Activated CD4-positive, alpha-beta memory T cell treated with anti-CD3 and anti-CD28 coated beads for 36 hours (primary cell): ENCODE data around the gene FRRS1. TPM values are rescaled to one million over a fixed set of nuclear protein-coding genes. Genes with fewer than 3 reads are reported as not detected.
"Not testable (repeated sequence)": the region's sequence is repeated elsewhere in the genome, so short reads cannot be mapped to it uniquely, and the experiment has no call there.

Experiments used
- CTCF ChIA-PET: fragments of 350-600 bp; sonication (Branson Sonifier 250); formaldehyde crosslinking; loops from one replicate; lab custom pipeline; 2021; ENCODE audit warnings: antibody characterized with exemption, inconsistent platforms; lab: Charles Lee
- POLR2A ChIA-PET: fragments of 350-600 bp; sonication (Branson Sonifier 250); formaldehyde crosslinking; loops from one replicate; lab custom pipeline; 2021; ENCODE audit warnings: antibody characterized with exemption; lab: Charles Lee
- DNase-seq: peaks from one replicate; pipeline ENCODE4 v3.0.0-alpha.2; 2020
- H3K27ac Mint-ChIP-seq: one replicate; pipeline ENCODE4 v1.8.0; 2021; ENCODE audit warnings: mixed read lengths
- H3K27me3 Mint-ChIP-seq: one replicate; pipeline ENCODE4 v1.8.0; 2021; ENCODE audit warnings: mixed read lengths
- H3K36me3 Mint-ChIP-seq: one replicate; pipeline ENCODE4 v1.8.0; 2021; ENCODE audit warnings: mixed read lengths
- H3K4me1 Mint-ChIP-seq: one replicate; pipeline ENCODE4 v1.8.0; 2021; ENCODE audit warnings: low read depth, mixed read lengths
- H3K4me3 Mint-ChIP-seq: one replicate; pipeline ENCODE4 v1.8.0; 2021; ENCODE audit warnings: mild to moderate bottlenecking, mixed read lengths
- H3K9me3 Mint-ChIP-seq: one replicate; pipeline ENCODE4 v1.8.0; 2021; ENCODE audit warnings: mixed read lengths
- intact Hi-C: fragments of 100-400 bp; cut with micrococcal nuclease; formaldehyde crosslinking; loops from one replicate; pipeline ENCODE4 v1.15.1; 2023
- total RNA-seq, 2 experiments: library from RNA; stranded (reverse); gene quantifications; one replicate each; pipeline ENCODE4 v1.2.3, GENCODE V29; 2021

FRRS1 gene, protein sequence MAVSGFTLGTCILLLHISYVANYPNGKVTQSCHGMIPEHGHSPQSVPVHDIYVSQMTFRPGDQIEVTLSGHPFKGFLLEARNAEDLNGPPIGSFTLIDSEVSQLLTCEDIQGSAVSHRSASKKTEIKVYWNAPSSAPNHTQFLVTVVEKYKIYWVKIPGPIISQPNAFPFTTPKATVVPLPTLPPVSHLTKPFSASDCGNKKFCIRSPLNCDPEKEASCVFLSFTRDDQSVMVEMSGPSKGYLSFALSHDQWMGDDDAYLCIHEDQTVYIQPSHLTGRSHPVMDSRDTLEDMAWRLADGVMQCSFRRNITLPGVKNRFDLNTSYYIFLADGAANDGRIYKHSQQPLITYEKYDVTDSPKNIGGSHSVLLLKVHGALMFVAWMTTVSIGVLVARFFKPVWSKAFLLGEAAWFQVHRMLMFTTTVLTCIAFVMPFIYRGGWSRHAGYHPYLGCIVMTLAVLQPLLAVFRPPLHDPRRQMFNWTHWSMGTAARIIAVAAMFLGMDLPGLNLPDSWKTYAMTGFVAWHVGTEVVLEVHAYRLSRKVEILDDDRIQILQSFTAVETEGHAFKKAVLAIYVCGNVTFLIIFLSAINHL
- under 1 TPM; 0.64 to 0.77 TPM for total RNA-seq

DNA sequence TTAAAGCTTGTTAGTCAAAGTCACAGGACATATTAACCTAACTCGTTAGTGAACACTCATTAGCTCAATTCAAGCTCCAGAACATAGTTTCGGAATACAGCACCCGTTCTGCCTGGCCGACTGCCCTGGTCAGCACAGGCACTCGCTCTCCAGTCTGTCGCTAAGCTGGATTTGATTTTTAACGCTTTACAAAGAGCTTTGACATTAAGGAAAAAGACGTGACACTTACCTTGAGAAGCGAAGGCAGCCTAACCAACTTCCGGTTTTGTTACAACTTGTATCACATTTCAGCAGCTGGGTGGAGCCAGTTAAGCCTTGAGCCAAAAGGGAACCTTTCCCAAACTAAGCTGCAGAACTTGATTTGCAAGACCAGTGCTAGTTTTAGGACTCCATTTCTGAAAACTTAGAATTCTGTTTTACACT lies at the start of gene FRRS1:
TSS of gene FRRS1 (minus strand) at position 258 of the 423 bp plus-strand sequence. CDS start 17,867 bp downstream, outside the sequence.
- intact Hi-C loops = no loop called here
- H3K4me1 Mint-ChIP-seq = peaks cover 6% of the 10 kb centered on the region
- peak within 1 kb of the TSS; percentile 83 for H3K4me3 Mint-ChIP-seq
- peak; percentile 42 for DNase-seq
- peaks cover 4% of the 10 kb centered on the region for H3K27me3 Mint-ChIP-seq
- no peaks in the 10 kb centered on the region for H3K36me3 Mint-ChIP-seq
- ChIA-PET POLR2A (interaction anchor here (0.7 kb wide), 1 partner anchor 45 kb away, joined by 3 read pairs; no protein-coding TSS in a partner anchor), CTCF (interaction anchor here (0.8 to 1.2 kb wide), 5 partner anchors 14 to 1102 kb away, joined by 3 to 4 read pairs (median 4); no protein-coding TSS in a partner anchor)
- H3K27ac Mint-ChIP-seq = no peak within 1 kb of the TSS
- H3K9me3 Mint-ChIP-seq = no peaks in the 10 kb centered on the region

DNA sequence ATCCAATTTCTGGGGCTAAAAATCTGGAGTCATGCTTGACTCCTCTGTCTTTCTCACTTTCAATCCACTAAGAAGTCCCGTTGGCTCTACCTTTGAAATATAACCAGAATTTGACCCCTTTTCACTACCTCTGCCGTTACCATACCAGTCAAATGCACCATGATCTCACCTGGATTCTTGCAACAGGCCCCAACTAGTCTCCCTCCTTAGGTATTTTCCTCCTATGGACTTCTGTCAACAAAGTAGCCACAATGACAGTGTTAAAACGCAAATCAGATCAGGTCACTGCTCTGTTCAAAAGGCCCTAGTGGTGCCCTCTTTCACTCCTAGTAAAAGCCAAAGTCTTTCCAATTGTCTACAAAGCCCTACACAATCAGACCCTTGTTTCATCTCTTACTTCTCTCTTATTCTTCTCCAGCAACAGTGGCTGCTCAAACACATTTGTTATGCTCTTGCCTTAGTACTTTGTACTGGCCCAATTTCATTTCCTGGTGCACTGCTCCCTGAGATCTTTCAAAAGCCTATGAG lies 48.0 kb upstream of the FRRS1 start:
- POLR2A ChIA-PET = no interaction called here
- Mint-ChIP-seq H3K9me3 (no peaks in the 10 kb centered on the region), H3K27ac (no peak overlapping the region), H3K27me3 (peaks cover 8% of the 10 kb centered on the region), H3K4me1 (peaks cover 5% of the 10 kb centered on the region), H3K4me3 (no peak overlapping the region), H3K36me3 (no peaks in the 10 kb centered on the region)
- no peak for DNase-seq
- intact Hi-C loops = no loop called here
- CTCF ChIA-PET = interaction anchor here (2.5 kb wide), 1 partner anchor 1054 kb away, joined by 6 read pairs; no protein-coding TSS in a partner anchor

DNA sequence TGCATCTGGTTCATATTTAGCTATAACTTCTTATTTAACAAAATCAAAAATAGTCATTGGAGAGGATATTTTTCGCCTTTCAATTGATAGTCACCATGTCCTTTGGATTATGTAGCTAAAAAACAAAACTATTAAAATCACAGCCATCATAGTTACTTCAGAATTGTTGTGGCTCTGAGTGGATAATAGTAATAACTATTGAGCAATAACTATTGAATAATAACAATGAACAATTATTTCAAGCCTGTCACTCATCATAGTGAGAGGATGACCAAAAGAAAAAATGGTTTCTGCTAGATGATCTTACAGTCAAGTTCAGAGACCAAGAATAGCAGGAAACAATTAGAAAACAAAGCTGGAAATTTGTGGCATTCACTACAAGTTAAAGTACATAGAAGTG lies 45.3 kb upstream of the FRRS1 start:
- POLR2A ChIA-PET = no interaction called here

DNA sequence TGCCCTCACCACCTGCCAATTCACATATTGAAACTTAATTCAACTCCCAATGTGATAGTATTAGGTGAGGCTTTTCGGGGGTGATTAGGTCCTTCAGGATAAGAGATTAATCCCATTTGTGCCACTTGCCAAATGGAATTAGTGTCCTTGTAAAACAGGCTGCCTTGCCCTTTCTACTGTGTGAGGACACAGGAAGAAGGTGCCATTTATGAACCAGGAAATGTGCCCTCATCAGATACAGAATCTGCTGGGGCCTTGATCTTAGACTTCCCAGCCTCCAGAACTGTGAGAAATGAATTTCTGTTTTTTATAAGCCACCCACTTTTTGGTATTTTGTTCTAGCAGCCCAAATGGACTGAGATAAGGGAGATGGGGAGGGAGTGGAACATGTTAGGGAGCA lies 44.6 kb upstream of the FRRS1 start:
- POLR2A ChIA-PET = no interaction called here
- intact Hi-C loops = no loop called here
- Mint-ChIP-seq H3K4me3 (no peak overlapping the region), H3K36me3 (no peaks in the 10 kb centered on the region), H3K4me1 (peaks cover 14% of the 10 kb centered on the region), H3K9me3 (no peaks in the 10 kb centered on the region), H3K27ac (no peak overlapping the region), H3K27me3 (peaks cover 10% of the 10 kb centered on the region)
- CTCF ChIA-PET = interaction anchor here (0.8 to 1.7 kb wide), 2 partner anchors 645 to 648 kb away, joined by 3 to 4 read pairs; no protein-coding TSS in a partner anchor
- DNase-seq = no peak

More for the DNA sequence above, 45.3 kb upstream of the FRRS1 start:
- Mint-ChIP-seq H3K4me1 (peaks cover 14% of the 10 kb centered on the region), H3K36me3 (no peaks in the 10 kb centered on the region), H3K27me3 (peaks cover 8% of the 10 kb centered on the region), H3K4me3 (no peak overlapping the region), H3K9me3 (no peaks in the 10 kb centered on the region), H3K27ac (no peak overlapping the region)
- no peak for DNase-seq
- CTCF ChIA-PET = interaction anchor here (0.8 to 2.5 kb wide), 3 partner anchors 645 to 1057 kb away, joined by 3 to 6 read pairs (median 4); no protein-coding TSS in a partner anchor
- intact Hi-C loops = no loop called here

DNA sequence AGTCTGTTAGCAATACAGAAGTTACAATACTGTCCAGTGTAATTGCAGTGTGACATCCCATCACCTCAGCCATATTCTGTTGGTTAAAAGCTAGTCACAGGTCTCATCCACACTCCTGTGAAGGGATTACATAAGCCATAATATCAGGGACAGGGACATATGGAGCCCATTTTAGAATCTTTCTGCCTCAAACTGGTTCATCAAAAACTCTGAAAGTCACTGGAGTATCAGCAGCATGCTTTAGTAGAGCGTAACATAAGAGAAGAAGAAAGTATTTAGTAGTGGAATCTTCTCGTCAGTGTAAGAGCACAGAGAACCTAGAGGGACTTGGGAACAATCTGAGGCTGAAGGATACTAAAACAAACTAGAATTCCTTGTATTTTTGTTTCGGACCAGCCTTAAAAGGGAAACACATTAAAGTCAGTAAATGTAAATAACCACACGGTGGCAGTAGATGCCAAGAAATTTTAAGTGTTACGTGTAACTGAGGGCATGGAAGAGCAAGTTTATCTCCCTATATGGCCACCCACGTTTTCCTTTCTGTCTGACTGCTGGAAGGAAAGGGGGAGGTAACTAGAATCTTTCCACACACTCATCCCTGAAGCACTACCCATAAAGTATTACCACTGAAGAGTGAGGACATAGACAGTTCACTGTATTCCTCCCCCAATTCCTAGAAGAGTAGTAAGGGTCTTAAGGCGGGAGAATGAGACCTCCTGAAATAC lies 42.1 kb upstream of the FRRS1 start:
- intact Hi-C loops = loop anchor here (1.0 to 5.0 kb wide), 9 partner anchors 42 to 1058 kb away; partner anchors contain the start of genes AGL and TRMT13
- H3K27ac Mint-ChIP-seq = no peak overlapping the region
- no peaks in the 10 kb centered on the region for H3K36me3 Mint-ChIP-seq
- ChIA-PET POLR2A (no interaction called here), CTCF (interaction anchor here (1.0 to 1.8 kb wide), 2 partner anchors 652 to 1060 kb away, joined by 3 to 8 read pairs; no protein-coding TSS in a partner anchor)
- H3K9me3 Mint-ChIP-seq = no peaks in the 10 kb centered on the region
- H3K4me3 Mint-ChIP-seq = peak overlapping the region; percentile 43
- peaks cover 14% of the 10 kb centered on the region for H3K27me3 Mint-ChIP-seq
- DNase-seq = peak; percentile 22
- peaks cover 14% of the 10 kb centered on the region for H3K4me1 Mint-ChIP-seq

DNA sequence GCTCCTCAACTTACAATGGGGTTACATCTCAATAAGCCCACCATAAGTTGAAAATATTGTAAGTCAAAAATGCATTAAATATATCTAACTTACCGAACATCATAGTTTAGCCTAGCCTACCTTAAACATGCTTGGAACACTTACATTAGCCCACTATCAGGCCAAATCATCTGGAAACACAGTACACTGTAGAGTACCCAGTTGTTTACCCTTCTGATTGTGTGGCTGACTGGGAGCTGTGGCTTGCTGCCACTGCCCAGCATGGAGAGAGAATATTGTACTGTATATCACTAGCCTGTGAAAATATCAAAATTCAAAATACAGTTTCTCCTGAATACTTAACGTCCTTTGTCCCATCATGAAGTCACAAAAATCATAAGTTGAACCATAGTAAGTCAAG lies 40.4 kb upstream of the FRRS1 start:
- ChIA-PET CTCF (interaction anchor here (0.5 to 1.8 kb wide), 7 partner anchors 40 to 1916 kb away, joined by 3 to 8 read pairs (median 3); partner anchors contain the start of genes FRRS1 and RTCA), POLR2A (interaction anchor here (1.0 kb wide), 1 partner anchor 9 kb away, joined by 3 read pairs; no protein-coding TSS in a partner anchor)
- Mint-ChIP-seq H3K27me3 (peaks cover 6% of the 10 kb centered on the region), H3K4me3 (no peak overlapping the region), H3K27ac (no peak overlapping the region), H3K9me3 (no peaks in the 10 kb centered on the region), H3K4me1 (peaks cover 14% of the 10 kb centered on the region), H3K36me3 (no peaks in the 10 kb centered on the region)
- no peak for DNase-seq
- intact Hi-C loops = loop anchor here (5.0 kb wide), 2 partner anchors 165 to 735 kb away; no protein-coding TSS in a partner anchor

DNA sequence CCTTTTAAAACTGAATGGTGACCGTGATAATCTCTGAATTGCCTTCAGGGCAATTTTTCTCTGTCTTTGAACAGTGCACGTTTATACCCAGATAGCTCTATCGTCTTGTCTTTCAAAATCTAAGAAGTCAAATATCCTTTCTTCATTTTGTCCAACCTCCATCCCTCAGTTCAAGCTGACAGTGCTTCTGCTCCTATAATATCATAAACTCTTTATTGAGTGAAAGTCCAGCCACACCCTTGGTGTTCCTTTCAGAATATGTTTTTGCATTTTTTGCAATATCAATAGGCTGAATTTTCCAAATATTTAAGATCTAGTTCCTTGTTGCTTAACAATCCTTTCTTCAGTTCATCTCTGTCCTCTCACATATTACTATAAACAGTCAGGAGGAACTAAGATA lies 35.1 kb upstream of the FRRS1 start:
- ChIA-PET CTCF (no interaction called here), POLR2A (no interaction called here)
- H3K27ac Mint-ChIP-seq = no peak overlapping the region
- intact Hi-C loops = no loop called here
- H3K4me3 Mint-ChIP-seq = no peak overlapping the region
- H3K36me3 Mint-ChIP-seq = no peaks in the 10 kb centered on the region
- no peaks in the 10 kb centered on the region for H3K9me3 Mint-ChIP-seq
- H3K27me3 Mint-ChIP-seq = peaks cover 12% of the 10 kb centered on the region
- no peaks in the 10 kb centered on the region for H3K4me1 Mint-ChIP-seq
- DNase-seq = no peak

DNA sequence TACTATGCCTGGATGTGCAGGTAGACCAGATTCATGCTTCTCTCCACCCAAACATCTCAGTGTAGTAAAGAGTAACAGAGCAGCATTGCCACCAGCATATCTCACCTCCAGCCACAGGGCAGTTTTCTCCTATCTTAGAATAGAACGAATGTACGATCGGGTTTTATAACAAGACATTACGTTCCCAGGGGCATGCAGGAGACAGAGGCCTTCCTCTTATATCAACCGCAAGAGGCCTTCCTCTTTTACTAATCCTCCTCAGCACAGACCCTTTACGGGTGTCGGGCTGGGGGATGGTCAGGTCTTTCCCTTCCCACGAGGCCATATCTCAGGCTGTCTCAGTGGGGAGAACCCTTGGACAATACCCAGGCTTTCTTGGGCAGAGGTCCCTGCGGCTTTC lies 27.4 kb upstream of the FRRS1 start:
- H3K27me3 Mint-ChIP-seq = peaks cover 17% of the 10 kb centered on the region
- CTCF ChIA-PET, POLR2A ChIA-PET, DNase-seq, H3K36me3 Mint-ChIP-seq, H3K4me3 Mint-ChIP-seq, H3K9me3 Mint-ChIP-seq, intact Hi-C loops, H3K4me1 Mint-ChIP-seq, H3K27ac Mint-ChIP-seq: not testable (repeated sequence)

DNA sequence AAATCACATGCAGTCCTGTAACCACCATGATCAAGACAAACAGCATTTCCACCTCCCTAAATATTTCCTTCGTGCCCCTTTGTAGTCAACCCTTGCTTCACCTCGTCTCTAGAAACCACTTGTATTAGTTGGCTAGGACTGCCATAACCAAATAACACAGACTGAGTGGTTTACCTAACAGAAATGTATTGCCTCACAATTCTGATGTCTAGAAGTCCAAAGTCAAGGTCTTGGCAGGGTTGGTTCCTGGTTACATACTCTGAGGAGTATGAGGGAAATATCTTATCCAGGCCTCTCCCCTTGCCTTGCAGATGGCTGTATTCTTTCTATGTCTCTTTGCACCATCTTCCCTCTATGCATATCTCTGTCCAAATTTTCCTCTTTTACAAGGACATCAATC lies 23.3 kb upstream of the FRRS1 start:
- intact Hi-C loops = no loop called here
- no peaks in the 10 kb centered on the region for H3K9me3 Mint-ChIP-seq

DNA sequence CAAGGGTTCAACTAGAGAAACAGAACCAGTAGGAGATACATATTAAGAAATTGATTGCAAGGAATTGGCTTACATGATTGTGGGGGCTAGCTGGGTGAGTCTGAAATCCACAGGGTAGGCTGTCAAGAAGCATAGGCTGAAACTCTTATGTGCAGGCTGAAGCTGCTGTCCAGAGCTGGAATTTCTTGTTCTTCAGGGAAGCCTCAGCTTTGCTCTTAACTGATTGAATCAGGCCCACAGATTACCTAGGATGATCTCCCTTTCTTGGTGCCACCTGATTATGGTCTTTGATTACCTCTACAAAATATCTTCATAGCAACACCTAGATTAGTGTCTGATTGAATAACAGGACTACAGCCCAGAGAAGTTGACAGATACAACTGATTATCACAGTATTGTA lies 22.5 kb upstream of the FRRS1 start:
- peaks cover 19% of the 10 kb centered on the region for H3K4me1 Mint-ChIP-seq
- no peak overlapping the region for H3K27ac Mint-ChIP-seq
- CTCF ChIA-PET = no interaction called here
- no peaks in the 10 kb centered on the region for H3K36me3 Mint-ChIP-seq
- intact Hi-C loops = no loop called here
- POLR2A ChIA-PET = no interaction called here
- no peak overlapping the region for H3K4me3 Mint-ChIP-seq
- no peak for DNase-seq
- H3K27me3 Mint-ChIP-seq = peaks cover 19% of the 10 kb centered on the region
- no peaks in the 10 kb centered on the region for H3K9me3 Mint-ChIP-seq

More for the DNA sequence above, 23.3 kb upstream of the FRRS1 start:
- Mint-ChIP-seq H3K27ac (no peak overlapping the region), H3K27me3 (peaks cover 17% of the 10 kb centered on the region), H3K36me3 (no peaks in the 10 kb centered on the region), H3K4me3 (no peak overlapping the region), H3K4me1 (peaks cover 12% of the 10 kb centered on the region)
- CTCF ChIA-PET = no interaction called here
- DNase-seq = no peak
- POLR2A ChIA-PET = no interaction called here

DNA sequence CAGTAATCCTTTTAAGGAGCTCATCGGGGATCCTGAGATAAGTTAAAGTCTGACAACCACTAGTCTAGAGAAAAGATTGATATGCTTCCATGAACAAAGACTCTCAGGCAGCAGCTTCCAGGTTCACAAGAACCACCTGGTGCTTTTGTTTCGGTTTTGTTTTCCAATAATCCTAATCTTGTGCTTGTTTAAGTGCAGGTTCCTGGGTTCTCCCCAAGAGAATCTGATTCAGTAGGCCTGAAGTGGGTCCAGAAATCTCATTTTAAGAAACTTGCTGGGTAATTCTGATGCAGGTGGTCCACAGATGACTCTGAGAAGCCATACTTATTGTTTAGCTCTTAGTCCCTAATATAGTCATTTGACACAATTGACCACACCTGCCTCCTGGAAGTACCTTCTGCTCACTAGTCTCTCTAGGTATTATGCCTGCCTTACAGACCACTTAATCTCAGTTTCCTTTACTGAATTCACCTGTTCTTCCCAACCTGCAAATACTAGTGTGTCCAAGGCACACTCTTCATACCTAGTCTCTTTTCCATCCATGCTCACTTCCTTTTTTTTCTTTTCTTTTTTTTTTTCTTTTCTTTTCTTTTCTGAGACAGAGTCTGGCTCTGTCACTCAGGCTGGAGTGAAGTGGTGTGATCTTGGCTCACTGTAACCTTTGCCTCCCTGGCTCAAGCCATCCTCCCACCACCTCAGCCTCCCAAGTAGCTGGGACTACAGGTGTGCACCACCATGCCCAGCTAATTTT lies 20.5 kb upstream of the FRRS1 start:
- Mint-ChIP-seq H3K27me3 (peaks cover 20% of the 10 kb centered on the region), H3K9me3 (no peaks in the 10 kb centered on the region), H3K4me3 (no peak overlapping the region), H3K4me1 (peaks cover 19% of the 10 kb centered on the region), H3K27ac (no peak overlapping the region), H3K36me3 (no peaks in the 10 kb centered on the region)
- DNase-seq = no peak
- POLR2A ChIA-PET = interaction anchor here (0.6 to 1.7 kb wide), 2 partner anchors 251 to 976 kb away, joined by 3 to 4 read pairs; a partner anchor contains a TSS
- intact Hi-C loops = loop anchor here (2.0 kb wide), 1 partner anchor 34 kb away; no protein-coding TSS in a partner anchor
- CTCF ChIA-PET = interaction anchor here (1.1 kb wide), 1 partner anchor 21 kb away, joined by 4 read pairs; the partner anchor contains the start of gene FRRS1
